Measurements from ENCODE around the gene KLHL13. TPM values are rescaled to one million over a fixed set of nuclear protein-coding genes. Genes with fewer than 3 reads are reported as not detected.
"Not testable (repeated sequence)": the region's sequence is repeated elsewhere in the genome, so short reads cannot be mapped to it uniquely, and the experiment has no call there.

Gene KLHL13
- total RNA-seq, 1 experiment from 2014 or later: 0.89 TPM

- DNase-seq (ENCODE audit: low spot score): no peak
Measured at GRCh38 chrX:117995378-117995777, 121.2 kb downstream of the KLHL13 start.

GRCh38 chrX:117992192-117992723 is 124.4 kb downstream of the KLHL13 start:
- DNase-seq (ENCODE audit: low spot score): no peak

- no peak for DNase-seq (ENCODE audit: low spot score)
Measured at GRCh38 chrX:117990438-117990837, 126.2 kb downstream of the KLHL13 start.

- no peak for DNase-seq (ENCODE audit: low spot score)
Measured at GRCh38 chrX:117989512-117989911, 127.1 kb downstream of the KLHL13 start.

- no peak for DNase-seq (ENCODE audit: low spot score)
Measured at GRCh38 chrX:117987373-117987772, 129.2 kb downstream of the KLHL13 start.

GRCh38 chrX:117985241-117985640 is 131.4 kb downstream of the KLHL13 start:
- peak; percentile 22 for DNase-seq (ENCODE audit: low spot score)

GRCh38 chrX:117982694-117983392 is 133.8 kb downstream of the KLHL13 start:
- DNase-seq (ENCODE audit: low spot score): no peak

GRCh38 chrX:117978402-117978801 is 138.2 kb downstream of the KLHL13 start:
- DNase-seq (ENCODE audit: low spot score): no peak

GRCh38 chrX:117977526-117977925 is 139.1 kb downstream of the KLHL13 start:
- no peak for DNase-seq (ENCODE audit: low spot score)

- no peak for DNase-seq (ENCODE audit: low spot score)
Measured at GRCh38 chrX:117973110-117973807, 143.4 kb downstream of the KLHL13 start.

GRCh38 chrX:117972711-117973109 is 143.9 kb downstream of the KLHL13 start:
- no peak for DNase-seq (ENCODE audit: low spot score)

GRCh38 chrX:117969782-117970181 is 146.8 kb downstream of the KLHL13 start:
- DNase-seq (ENCODE audit: low spot score): peak; percentile 20

- DNase-seq (ENCODE audit: low spot score): no peak
Measured at GRCh38 chrX:117969328-117969727, 147.3 kb downstream of the KLHL13 start.

- no peak for DNase-seq (ENCODE audit: low spot score)
Measured at GRCh38 chrX:117959045-117959444, 157.6 kb downstream of the KLHL13 start.

- no peak for DNase-seq (ENCODE audit: low spot score)
Measured at GRCh38 chrX:117957128-117957527, 159.5 kb downstream of the KLHL13 start.

- DNase-seq (ENCODE audit: low spot score): not testable (repeated sequence)
Measured at GRCh38 chrX:117939296-117939695, 177.3 kb downstream of the KLHL13 start.

GRCh38 chrX:117936118-117936517 is 180.5 kb downstream of the KLHL13 start:
- no peak for DNase-seq (ENCODE audit: low spot score)

GRCh38 chrX:117930116-117930515 is 186.5 kb downstream of the KLHL13 start:
- DNase-seq (ENCODE audit: low spot score): not testable (repeated sequence)

GRCh38 chrX:117919755-117920154 is 196.9 kb downstream of the KLHL13 start:
- DNase-seq (ENCODE audit: low spot score): no peak

- no peak for DNase-seq (ENCODE audit: low spot score)
Measured at GRCh38 chrX:117910216-117910615, 206.4 kb downstream of the KLHL13 start.

GRCh38 chrX:117898226-117898625 is 218.4 kb downstream of the KLHL13 start:
- no peak for DNase-seq (ENCODE audit: low spot score)

- DNase-seq (ENCODE audit: low spot score): no peak
Measured at GRCh38 chrX:117895418-117895817, 221.2 kb downstream of the KLHL13 start.

- no peak for DNase-seq (ENCODE audit: low spot score)
Measured at GRCh38 chrX:117892469-117892868, 224.1 kb downstream of the KLHL13 start.
